Measurements from ENCODE around the gene GPR17. TPM values are rescaled to one million over a fixed set of nuclear protein-coding genes. Genes with fewer than 3 reads are reported as not detected.

GPR17 gene
- total RNA-seq = 0.30 and 0.32 TPM in 2 replicates

GRCh38 chr2:127645395-127646291 lies at the start of gene GPR17:
Gene GPR17 (plus strand): TSS chr2:127646153. CDS start chr2:127650736, 4,583 bp downstream.

GRCh38 chr2:127675331-127676261 lies 29.6 kb downstream of the GPR17 start, which contains the start of gene LIMS2:
Gene LIMS2 (minus strand): TSS chr2:127675530. CDS start chr2:127675024, 506 bp downstream.

GRCh38 chr2:127701193-127701650 lies 55.3 kb downstream of the GPR17 start, which contains the start of gene SFT2D3:
Gene SFT2D3 (plus strand): TSS chr2:127701497. CDS start chr2:127701529, 32 bp downstream.

Other genes with a start within 250 kb of the GPR17 start
- gene PROC, start 227.7 kb upstream of the GPR17 start, total RNA-seq = not detected in 2 replicates
- 44.1 and 47.7 TPM in 2 replicates for gene IWS1, start 119.7 kb upstream of the GPR17 start, total RNA-seq
- 0.32 and 0.46 TPM in 2 replicates for gene MYO7B, start 110.5 kb upstream of the GPR17 start, total RNA-seq
- gene LIMS2, start 29.4 kb downstream of the GPR17 start, total RNA-seq = 3.6 and 8.8 TPM in 2 replicates
- 3.0 and 5.2 TPM in 2 replicates for gene SFT2D3, start 55.3 kb downstream of the GPR17 start, total RNA-seq
- 22.4 and 34.3 TPM in 2 replicates for gene WDR33, start 165.0 kb downstream of the GPR17 start, total RNA-seq
- 30.2 and 34.3 TPM in 2 replicates for gene POLR2D, start 212.0 kb downstream of the GPR17 start, total RNA-seq
- gene AMMECR1L, start 239.8 kb downstream of the GPR17 start, total RNA-seq = 16.9 and 18.1 TPM in 2 replicates

Measured in epithelial cell of umbilical artery (primary cell).